ENCODE results near the gene NUBPL. TPM values are rescaled to one million over a fixed set of nuclear protein-coding genes. Genes with fewer than 3 reads are reported as not detected.
A peak's percentile ranks its signal among the peaks of the same experiment; 100 is the strongest.

NUBPL gene
- total RNA-seq, 1 donor: 10.5 TPM

- no peak for DNase-seq (ENCODE audit: low read depth)
- no peak overlapping the region for H3K4me3 ChIP-seq (ENCODE audit: low read depth, low read length)
- TF ChIP-seq CTCF (IDR thresholded peaks at IDR 0.05; ENCODE audit: insufficient read depth, low read length): no peak
These were observed 334.4 kb downstream of the NUBPL start for GRCh38 chr14:31895646-31896045.

- no peak overlapping the region for H3K4me3 ChIP-seq (ENCODE audit: low read depth, low read length)
- peak; percentile 37 for DNase-seq (ENCODE audit: low read depth)
- TF ChIP-seq CTCF (IDR thresholded peaks at IDR 0.05; ENCODE audit: insufficient read depth, low read length): no peak
These were observed 336.5 kb downstream of the NUBPL start for GRCh38 chr14:31897581-31898186.

- DNase-seq (ENCODE audit: low read depth): no peak
- H3K4me3 ChIP-seq (ENCODE audit: low read depth, low read length): no peak overlapping the region
- no peak for TF ChIP-seq CTCF (IDR thresholded peaks at IDR 0.05; ENCODE audit: insufficient read depth, low read length)
These were observed 337.8 kb downstream of the NUBPL start for GRCh38 chr14:31898838-31899528.

GRCh38 chr14:31902002-31902401 is 340.8 kb downstream of the NUBPL start:
- H3K4me3 ChIP-seq (ENCODE audit: low read depth, low read length): no peak overlapping the region
- no peak for DNase-seq (ENCODE audit: low read depth)
- TF ChIP-seq CTCF (IDR thresholded peaks at IDR 0.05; ENCODE audit: insufficient read depth, low read length): no peak

- TF ChIP-seq CTCF (IDR thresholded peaks at IDR 0.05; ENCODE audit: insufficient read depth, low read length): no peak
- no peak for DNase-seq (ENCODE audit: low read depth)
- H3K4me3 ChIP-seq (ENCODE audit: low read depth, low read length): no peak overlapping the region
These were observed 341.9 kb downstream of the NUBPL start for GRCh38 chr14:31902945-31903646.

- no peak for DNase-seq (ENCODE audit: low read depth)
- H3K4me3 ChIP-seq (ENCODE audit: low read depth, low read length): no peak overlapping the region
- no peak for TF ChIP-seq CTCF (IDR thresholded peaks at IDR 0.05; ENCODE audit: insufficient read depth, low read length)
These were observed 348.8 kb downstream of the NUBPL start for GRCh38 chr14:31909977-31910376.

Small RNA genes lying within 50 kb of the gene (small RNA-seq; reads per million reads assigned to genes)
- not detected for gene RNU6-455P
- not detected for gene RNU6-602P

Other genes with a start within 250 kb of the NUBPL start
- gene HEATR5A, start 140.9 kb upstream of the NUBPL start, total RNA-seq (ENCODE audit: low replicate concordance): 52.4 and 66.8 TPM in 2 replicates
- 20.6 and 44.6 TPM in 2 replicates for gene DTD2, start 103.9 kb upstream of the NUBPL start, total RNA-seq (ENCODE audit: low replicate concordance)
- not detected in 2 replicates for gene GPR33, start 73.4 kb upstream of the NUBPL start, total RNA-seq (ENCODE audit: low replicate concordance)

Data from fibroblast of the aortic adventitia (primary cell).